ENCODE results near the gene CELF2. TPM values are rescaled to one million over a fixed set of nuclear protein-coding genes. Genes with fewer than 3 reads are reported as not detected.

Gene CELF2
- total and polyA plus RNA-seq, 12 donors: 13.0 to 90.9 (median 80.9) TPM

GRCh38 chr10:11116361-11116760, 98.7 kb downstream of the CELF2 start:
- intact Hi-C loops (cut with DNase I): loop anchor here in 2 of 10 donors (5.0 to 10.0 kb wide), 2 partner anchors 51 to 148 kb away; no protein-coding TSS in a partner anchor
- no peaks in the 10 kb centered on the region for H3K9me3 ChIP-seq
- no peaks in the 10 kb centered on the region for H3K27me3 ChIP-seq
- ATAC-seq (peak in 2 of 8 donors; percentile 23 to 32), DNase-seq (no peak)
- WGBS, 2 donors: 63 to 80% methylated on average over 4 of the region's 4 CpGs
- H3K36me3 ChIP-seq: no peaks in the 10 kb centered on the region
- H3K4me3 ChIP-seq: no peak overlapping the region
- H3K4me1 ChIP-seq: peaks cover 0 to 82% (median 33%) of the 10 kb centered on the region in 9 donors
- peak overlapping the region in 9 of 10 donors; percentile 24 to 76 (median 70) for H3K27ac ChIP-seq
- no peak for TF ChIP-seq CTCF (IDR thresholded peaks at IDR 0.05)

- Histone ChIP-seq H3K4me3 (no peak overlapping the region), H3K36me3 (no peaks in the 10 kb centered on the region), H3K27me3 (no peaks in the 10 kb centered on the region), H3K4me1 (peaks cover 0 to 78% (median 29%) of the 10 kb centered on the region in 9 donors), H3K9me3 (no peaks in the 10 kb centered on the region), H3K27ac (peak overlapping the region in 7 of 10 donors; percentile 65 to 76 (median 70))
- intact Hi-C loops (cut with DNase I): loop anchor here in 2 of 10 donors (5.0 to 10.0 kb wide), 2 partner anchors 50 to 148 kb away; no protein-coding TSS in a partner anchor
- DNase-seq (no peak), ATAC-seq (peak in 2 of 8 donors; percentile 20 to 32)
- no peak for TF ChIP-seq CTCF (IDR thresholded peaks at IDR 0.05)
- WGBS, 2 donors: 36 to 73% methylated on average over 6 of the region's 6 CpGs
These were observed 99.1 kb downstream of the CELF2 start for GRCh38 chr10:11116817-11117216.

GRCh38 chr10:11118686-11119085, 101.0 kb downstream of the CELF2 start:
- intact Hi-C loops (cut with DNase I): loop anchor here in 2 of 10 donors (5.0 to 10.0 kb wide), 2 partner anchors 49 to 146 kb away; no protein-coding TSS in a partner anchor
- WGBS, 2 donors: 63 to 64% methylated on average over 4 of the region's 4 CpGs
- peak in 6 of 8 donors; percentile 42 to 93 (median 56) for ATAC-seq
- H3K36me3 ChIP-seq: no peaks in the 10 kb centered on the region
- TF ChIP-seq CTCF (IDR thresholded peaks at IDR 0.05): no peak
- no peaks in the 10 kb centered on the region for H3K27me3 ChIP-seq
- no peaks in the 10 kb centered on the region for H3K9me3 ChIP-seq
- peaks cover 0 to 82% (median 24%) of the 10 kb centered on the region in 9 donors for H3K4me1 ChIP-seq
- no peak overlapping the region for H3K4me3 ChIP-seq
- H3K27ac ChIP-seq: peak overlapping the region; percentile 11 to 76 (median 62)
- peak in 1 of 2 donors; percentile 16 for DNase-seq

GRCh38 chr10:11119843-11120242, 102.2 kb downstream of the CELF2 start:
- ATAC-seq (no peak), DNase-seq (no peak)
- intact Hi-C loops (cut with DNase I): loop anchor here in 2 of 10 donors (5.0 to 10.0 kb wide), 2 partner anchors 47 to 145 kb away; no protein-coding TSS in a partner anchor
- Histone ChIP-seq H3K27ac (peak overlapping the region in 1 of 10 donors; percentile 39), H3K27me3 (no peaks in the 10 kb centered on the region), H3K9me3 (no peaks in the 10 kb centered on the region), H3K36me3 (no peaks in the 10 kb centered on the region), H3K4me3 (no peak overlapping the region), H3K4me1 (peaks cover 0 to 71% (median 24%) of the 10 kb centered on the region in 9 donors)
- TF ChIP-seq CTCF (IDR thresholded peaks at IDR 0.05): no peak
- 91 to 93% methylated on average over 7 of the region's 7 CpGs for WGBS, 2 donors
